SK-N-SH (cell line): ENCODE measurements around the gene CACNA2D3. TPM values are rescaled to one million over a fixed set of nuclear protein-coding genes. Genes with fewer than 3 reads are reported as not detected.

Source experiments
- CTCF ChIA-PET: fragments of 300-600, 350-600 bp; formaldehyde crosslinking; extraction: SDS; loops from one replicate; lab custom pipeline; 2021; lab: Yijun Ruan, JAX
- POLR2A ChIA-PET: fragments of 350-600 bp; sonication (Branson Sonifier 250); formaldehyde crosslinking; extraction: SDS; loops from one replicate; lab custom pipeline; 2020; ENCODE audit warnings: antibody characterized with exemption, inconsistent platforms; lab: Yijun Ruan, JAX
- DNase-seq: peaks from one replicate; pipeline ENCODE4 v3.0.0; 2012
- H2AFZ ChIP-seq: fragments of 200-600 bp; sonication (generic); 2 replicates; pipeline ENCODE4 v1.8.1; 2016; ENCODE audit warnings: antibody characterized with exemption, mild to moderate bottlenecking, low read depth
- H3F3A ChIP-seq: fragments of 200-600 bp; sonication (generic); replicated peaks from 2 replicates; pipeline ENCODE3; 2016; ENCODE audit warnings: antibody characterized with exemption, mild to moderate bottlenecking; ENCODE audit not compliant: insufficient read depth
- H3K27ac ChIP-seq, 2 experiments: fragments of 200-500 bp in 1 of 2; fragments of 200-600 bp in 1 of 2; sonication (Bioruptor generic) in 1 of 2; sonication (generic), shearing (Covaris generic) in 1 of 2; 2 replicates each; pipeline versions ENCODE4 v1.5.1 to v1.6.1; 2014 to 2016; ENCODE audit warnings: low read depth in 2 of 2, inconsistent platforms in 1 of 2, low read length in 1 of 2, mild to moderate bottlenecking in 1 of 2, mixed read lengths in 1 of 2
- H3K27me3 ChIP-seq: fragments of 200-600 bp; sonication (generic), shearing (Covaris generic); 2 replicates; pipeline ENCODE4 v1.6.1; 2016; ENCODE audit warnings: mixed run types; ENCODE audit not compliant: insufficient read depth
- H3K36me3 ChIP-seq, 2 experiments: fragments of 200-500 bp in 1 of 2; fragments of 200-600 bp in 1 of 2; sonication (Bioruptor generic) in 1 of 2; sonication (generic) in 1 of 2; replicated peaks in 1 of 2; 2 replicates each; pipeline versions ENCODE3 to v1.5.1; 2014 to 2016; ENCODE audit warnings: low read length in 1 of 2, mild to moderate bottlenecking in 1 of 2; ENCODE audit not compliant: insufficient read depth in 2 of 2, control insufficient read depth in 1 of 2
- H3K4me1 ChIP-seq, 2 experiments: fragments of 200-500 bp in 1 of 2; fragments of 200-600 bp in 1 of 2; sonication (Bioruptor generic) in 1 of 2; sonication (generic), shearing (Covaris generic) in 1 of 2; 2 replicates each; pipeline versions ENCODE4 v1.5.1 to v1.6.1; 2014 to 2016; ENCODE audit warnings: low read depth in 1 of 2, low read length in 1 of 2, mixed run types in 1 of 2; ENCODE audit not compliant: insufficient read depth in 2 of 2, control insufficient read depth in 1 of 2
- H3K4me2 ChIP-seq: fragments of 200-600 bp; sonication (generic), shearing (Covaris generic); 2 replicates; pipeline ENCODE4 v1.6.1; 2017; ENCODE audit warnings: mixed run types
- H3K4me3 ChIP-seq, 2 experiments: fragments of 200-500 bp in 1 of 2; fragments of 200-600 bp in 1 of 2; sonication (Bioruptor generic) in 1 of 2; sonication (generic), shearing (Covaris generic) in 1 of 2; 2 replicates each; pipeline versions ENCODE4 v1.5.1 to v1.8.1; 2014 to 2016; ENCODE audit warnings: low read depth in 2 of 2, inconsistent platforms in 1 of 2, low read length in 1 of 2, mild to moderate bottlenecking in 1 of 2, mixed read lengths in 1 of 2, moderate library complexity in 1 of 2
- H3K79me2 ChIP-seq: fragments of 200-600 bp; sonication (generic); 2 replicates; pipeline ENCODE4 v1.8.1; 2017; ENCODE audit warnings: mild to moderate bottlenecking; ENCODE audit not compliant: insufficient read depth
- H3K9ac ChIP-seq: fragments of 200-600 bp; sonication (generic); 2 replicates; pipeline ENCODE4 v1.6.1; 2017; ENCODE audit warnings: mixed run types
- H3K9me2 ChIP-seq: fragments of 200-600 bp; sonication (generic); 2 replicates; pipeline ENCODE4 v1.6.1; 2017; ENCODE audit warnings: mixed run types
- H3K9me3 ChIP-seq: fragments of 200-600 bp; sonication (generic); 2 replicates; pipeline ENCODE4 v1.6.1; 2017; ENCODE audit warnings: mixed run types, mild to moderate bottlenecking, moderate library complexity
- H4K20me1 ChIP-seq: fragments of 200-600 bp; sonication (generic); 2 replicates; pipeline ENCODE4 v1.6.1; 2017; ENCODE audit warnings: mild to moderate bottlenecking, mixed run types; ENCODE audit not compliant: insufficient read depth
- CTCF ChIP-seq: fragments of 200-600 bp; sonication (generic); IDR thresholded peaks from 2 replicates; pipeline ENCODE4 v1.6.1; 2017; ENCODE audit warnings: antibody characterized with exemption, mild to moderate bottlenecking, moderate library complexity
- FOSL2 ChIP-seq: IDR thresholded peaks from 2 replicates; pipeline ENCODE4 v1.4.0; 2012; ENCODE audit warnings: low read depth, mild to moderate bottlenecking, moderate library complexity, borderline replicate concordance
- MAX ChIP-seq: IDR thresholded peaks from 2 replicates; pipeline ENCODE4 v1.4.0; 2012; ENCODE audit warnings: low read depth
- MEF2A ChIP-seq: IDR thresholded peaks from 2 replicates; pipeline ENCODE4 v1.4.0; 2012; ENCODE audit warnings: low read depth, borderline replicate concordance
- PBX3 ChIP-seq: IDR thresholded peaks from 2 replicates; pipeline ENCODE4; 2012
- RAD21 ChIP-seq: IDR thresholded peaks from 2 replicates; pipeline ENCODE4 v1.6.1; 2012; ENCODE audit warnings: mild to moderate bottlenecking, low read length
- RCOR1 ChIP-seq: fragments of 150-350 bp; IDR thresholded peaks from 2 replicates; pipeline ENCODE4 v1.6.1; 2017; ENCODE audit warnings: antibody characterized with exemption, low read length
- RFX5 ChIP-seq: IDR thresholded peaks from 2 replicates; pipeline ENCODE4 v1.6.1; 2012; ENCODE audit warnings: mild to moderate bottlenecking, improper control_type of control experiment, low read length
- SMC3 ChIP-seq: IDR thresholded peaks from 2 replicates; pipeline ENCODE4 v1.6.1; 2012; ENCODE audit warnings: low read depth, low read length, improper control_type of control experiment
- TEAD4 ChIP-seq: IDR thresholded peaks from 2 replicates; pipeline ENCODE4 v1.4.0; 2012; ENCODE audit warnings: mild to moderate bottlenecking, borderline replicate concordance; ENCODE audit not compliant: insufficient read depth
- USF1 ChIP-seq: IDR thresholded peaks from 2 replicates; pipeline ENCODE4 v1.4.0; 2012; ENCODE audit warnings: low read depth, borderline replicate concordance
- USF2 ChIP-seq: fragments of 150-350 bp; IDR thresholded peaks from 2 replicates; pipeline ENCODE4 v1.6.1; 2017; ENCODE audit warnings: antibody characterized with exemption, low read length, low read depth, borderline replicate concordance
- YY1 ChIP-seq: IDR thresholded peaks from 2 replicates; pipeline ENCODE4 v1.4.0; 2012; ENCODE audit warnings: low read depth, mild to moderate bottlenecking
- WGBS: methylation state at CpG from one replicate; pipeline ENCODE4 v1.1.6; 2017; ENCODE audit warnings: low lambda C conversion rate; 5-methylcytosine and 5-hydroxymethylcytosine counted together
- polyA plus RNA-seq, 3 experiments: library from polyadenylated mRNA; depleted of rRNA; stranded (reverse); fragments of >200 nt; gene quantifications; 2 replicates each; pipeline ENCODE4 v1.2.3, GENCODE V29; 2012

The CACNA2D3 gene
- polyA plus RNA-seq, 1 of the 3 experiments (the other 2 are of a cell fraction): 0.15 TPM

- Histone ChIP-seq H2AFZ (no peak overlapping the region), H3K9me3 (no peaks in the 10 kb centered on the region), H3F3A (peaks cover 10% of the 10 kb centered on the region), H3K36me3 (no peaks in the 10 kb centered on the region), H3K4me2 (peak overlapping the region; percentile 23; the same call in 1 of the 2 replicates), H3K27ac (peak overlapping the region in 1 of 2 experiments; percentile 32; a peak in 1 of 4 replicates), H3K27me3 (no peaks in the 10 kb centered on the region), H3K4me3 (no peak overlapping the region), H3K9ac (no peak overlapping the region), H3K79me2 (no peaks in the 10 kb centered on the region), H3K4me1 (peaks cover 3 to 7% of the 10 kb centered on the region in 2 experiments; a peak in 2 of 4 replicates), H4K20me1 (no peaks in the 10 kb centered on the region), H3K9me2 (no peaks in the 10 kb centered on the region)
- WGBS: 85% methylated on average over 2 of the region's 2 CpGs
- DNase-seq: no peak
- CTCF ChIA-PET: no interaction called here
- POLR2A ChIA-PET: interaction anchor here (0.5 kb wide), 1 partner anchor 962 kb away, joined by 6 read pairs; no protein-coding TSS in a partner anchor
- no peak for TF ChIP-seq RCOR1
- peak; percentile 21 for TF ChIP-seq CTCF
- no peak for TF ChIP-seq SMC3
- no peak for TF ChIP-seq USF1
- TF ChIP-seq RFX5: no peak
- TF ChIP-seq USF2: no peak
- TF ChIP-seq RAD21: 0 out of 2 replicates have a peak, but pooled peaks have one; percentile 5
- TF ChIP-seq YY1: no peak
- no peak for TF ChIP-seq MAX
- TF ChIP-seq MEF2A: no peak
- TF ChIP-seq FOSL2: peak; percentile 12; the same call in 1 of the 2 replicates
- TF ChIP-seq TEAD4: 0 out of 2 replicates have a peak, but pooled peaks have one; percentile 20
- TF ChIP-seq PBX3: no peak
Measured at GRCh38 chr3:54905261-54905888, 783.0 kb downstream of the CACNA2D3 start.
